Spinal cord (tissue), 10 donors: ENCODE measurements around the gene MSLN. TPM values are rescaled to one million over a fixed set of nuclear protein-coding genes. Genes with fewer than 3 reads are reported as not detected.

Experiments
- DNase-seq, 6 donors: peaks; one replicate each; pipeline versions ENCODE4 v3.0.0 to v3.0.0-alpha.2; 2013 to 2015; ENCODE audit warnings: low spot score in 6 of 6, low read depth in 4 of 6
- H3K27ac ChIP-seq: one replicate; pipeline ENCODE4 v1.5.1; 2013; ENCODE audit warnings: low read depth, low read length, control low read depth
- H3K27me3 ChIP-seq: one replicate; pipeline ENCODE4 v1.6.1; 2013; ENCODE audit warnings: low read length; ENCODE audit not compliant: control insufficient read depth, insufficient read depth
- H3K36me3 ChIP-seq: one replicate; pipeline ENCODE4 v1.6.1; 2013; ENCODE audit warnings: low read length; ENCODE audit not compliant: control insufficient read depth, insufficient read depth
- H3K4me1 ChIP-seq: one replicate; pipeline ENCODE4 v1.6.1; 2013; ENCODE audit warnings: low read length; ENCODE audit not compliant: control insufficient read depth, insufficient read depth
- H3K4me3 ChIP-seq: one replicate; pipeline ENCODE4 v1.5.1; 2013; ENCODE audit warnings: low read depth, low read length, control low read depth
- H3K9me3 ChIP-seq: one replicate; pipeline ENCODE4 v1.6.1; 2013; ENCODE audit warnings: low read length; ENCODE audit not compliant: control insufficient read depth, insufficient read depth
- WGBS: methylation state at CpG from one replicate; pipeline ENCODE4 v1.1.5; 2013; ENCODE audit warnings: missing lambda C conversion rate; ENCODE audit not compliant: insufficient coverage; 5-methylcytosine and 5-hydroxymethylcytosine counted together
- polyA plus RNA-seq, 2 donors: library from polyadenylated mRNA; unstranded; fragments of 120-200 nt; gene quantifications; one replicate each; pipeline ENCODE4 v1.2.1, GENCODE V29; 2013; ENCODE audit not compliant: insufficient read length in 2 of 2
- total RNA-seq, 2 donors: library from RNA; depleted of rRNA in 1 of 2; stranded (reverse); fragments of 120-200 nt in 1 of 2; fragments of >200 nt in 1 of 2; gene quantifications; one replicate each; pipeline versions ENCODE4 v1.2.3 to v1.2.4, GENCODE V29; 2013 to 2014
- donor health status: healthy.

The MSLN gene
- total and polyA plus RNA-seq, 4 donors = 0.24 to 0.83 (median 0.48) TPM

DNA sequence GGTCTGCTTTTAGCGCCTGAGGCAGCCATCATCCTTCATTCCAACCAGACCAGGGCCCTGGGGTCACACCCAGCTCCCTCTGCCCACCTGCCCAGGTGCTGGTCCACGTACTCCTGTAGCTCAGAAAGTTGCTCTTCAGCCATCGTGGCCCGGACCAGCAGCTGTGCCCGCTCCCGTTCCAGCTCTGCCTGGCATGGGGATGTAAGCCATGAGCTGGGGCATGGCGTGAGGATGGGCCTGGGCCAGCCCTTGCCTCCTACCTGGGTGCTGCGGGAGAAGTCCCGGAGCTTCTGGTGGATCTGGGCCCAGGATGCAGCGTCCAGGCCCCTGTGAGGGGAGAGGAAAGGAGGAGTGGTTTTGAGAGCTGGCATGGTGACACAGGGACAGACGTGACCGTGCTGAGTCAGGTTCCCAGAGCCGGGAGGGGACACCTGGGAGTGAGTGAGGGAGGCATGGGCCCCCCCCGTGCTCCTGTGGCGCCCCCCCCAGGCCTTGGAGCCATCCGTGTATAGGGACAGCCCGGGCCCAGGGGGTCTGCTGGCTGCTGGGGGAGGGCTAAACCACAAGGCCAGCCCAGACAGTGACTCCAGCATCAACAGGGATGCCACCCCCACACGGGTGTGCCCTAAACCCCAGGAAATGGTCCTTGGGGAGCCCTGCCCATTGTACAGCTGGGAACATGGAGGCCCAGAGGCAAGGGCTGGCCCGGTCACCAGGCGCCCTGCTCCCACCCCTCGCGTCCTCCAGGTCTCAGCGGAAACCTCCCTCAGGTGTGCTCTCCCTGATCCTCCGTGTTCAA lies 37.5 kb upstream of the MSLN start:
- H3K4me1 ChIP-seq = peaks cover 79% of the 10 kb centered on the region
- no peak for DNase-seq
- no peaks in the 10 kb centered on the region for H3K9me3 ChIP-seq
- no peaks in the 10 kb centered on the region for H3K27me3 ChIP-seq
- no peak overlapping the region for H3K4me3 ChIP-seq
- peaks cover 54% of the 10 kb centered on the region for H3K36me3 ChIP-seq
- H3K27ac ChIP-seq = no peak overlapping the region
- WGBS = 88% methylated on average over 24 of the region's 24 CpGs

DNA sequence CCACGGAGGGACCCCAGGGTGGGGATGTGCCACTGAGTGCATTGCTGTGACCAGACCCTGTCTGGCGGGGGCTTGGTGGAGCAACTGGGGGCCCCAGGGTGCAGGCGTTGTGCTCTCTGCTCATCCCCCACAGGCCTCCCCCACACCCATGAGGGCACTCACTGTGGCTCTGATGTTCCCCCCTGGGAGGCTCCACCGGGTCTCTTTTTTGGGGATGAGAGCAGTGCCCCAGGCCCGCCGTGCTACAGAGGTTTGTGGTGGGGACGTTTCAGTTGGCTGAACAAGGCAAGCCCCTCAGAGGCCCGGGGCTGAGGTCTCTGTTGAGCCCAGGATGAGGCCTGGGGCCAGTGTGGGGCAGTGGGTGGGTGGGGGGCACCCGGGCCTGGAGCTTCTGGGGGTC lies 36.8 kb upstream of the MSLN start:
- H3K4me1 ChIP-seq = peaks cover 79% of the 10 kb centered on the region
- H3K27me3 ChIP-seq = no peaks in the 10 kb centered on the region
- H3K9me3 ChIP-seq = no peaks in the 10 kb centered on the region
- H3K4me3 ChIP-seq = no peak overlapping the region
- peaks cover 48% of the 10 kb centered on the region for H3K36me3 ChIP-seq
- WGBS = 88% methylated on average over 8 of the region's 9 CpGs
- DNase-seq = no peak
- no peak overlapping the region for H3K27ac ChIP-seq

GRCh38 chr16:724188-725040 lies 36.1 kb upstream of the MSLN start:
- DNase-seq = no peak
- Histone ChIP-seq H3K36me3 (peaks cover 46% of the 10 kb centered on the region), H3K9me3 (no peaks in the 10 kb centered on the region), H3K27ac (no peak overlapping the region), H3K4me1 (peaks cover 77% of the 10 kb centered on the region), H3K27me3 (no peaks in the 10 kb centered on the region), H3K4me3 (no peak overlapping the region)
- WGBS = 68% methylated on average over 29 of the region's 29 CpGs

DNA sequence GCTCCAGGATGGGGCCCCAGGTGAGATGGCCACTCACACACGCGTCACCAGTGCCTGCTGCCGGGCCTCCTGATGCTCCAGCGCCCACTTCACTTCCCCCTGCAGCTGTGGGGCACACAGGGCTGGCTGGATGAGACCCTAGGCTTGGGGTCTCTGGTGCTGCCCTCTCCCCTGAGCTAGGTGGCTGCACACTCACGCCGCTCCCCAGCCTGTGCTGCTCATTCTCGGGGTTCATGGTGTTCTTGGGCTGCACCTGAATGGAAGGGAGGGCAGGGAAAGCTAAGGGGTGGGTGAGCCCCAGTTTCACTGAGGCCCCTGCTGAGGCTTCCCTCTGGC lies 35.5 kb upstream of the MSLN start:
- WGBS = 81% methylated on average over 7 of the region's 7 CpGs
- H3K27ac ChIP-seq = no peak overlapping the region
- H3K36me3 ChIP-seq = peaks cover 52% of the 10 kb centered on the region
- DNase-seq = no peak
- H3K27me3 ChIP-seq = no peaks in the 10 kb centered on the region
- no peak overlapping the region for H3K4me3 ChIP-seq
- no peaks in the 10 kb centered on the region for H3K9me3 ChIP-seq
- peaks cover 76% of the 10 kb centered on the region for H3K4me1 ChIP-seq

GRCh38 chr16:725463-726187 lies 34.9 kb upstream of the MSLN start:
- H3K36me3 ChIP-seq = peaks cover 58% of the 10 kb centered on the region
- H3K27me3 ChIP-seq = no peaks in the 10 kb centered on the region
- DNase-seq = no peak
- H3K9me3 ChIP-seq = no peaks in the 10 kb centered on the region
- WGBS = 79% methylated on average over 19 of the region's 23 CpGs
- H3K4me1 ChIP-seq = peaks cover 70% of the 10 kb centered on the region
- H3K4me3 ChIP-seq = no peak overlapping the region
- no peak overlapping the region for H3K27ac ChIP-seq

DNA sequence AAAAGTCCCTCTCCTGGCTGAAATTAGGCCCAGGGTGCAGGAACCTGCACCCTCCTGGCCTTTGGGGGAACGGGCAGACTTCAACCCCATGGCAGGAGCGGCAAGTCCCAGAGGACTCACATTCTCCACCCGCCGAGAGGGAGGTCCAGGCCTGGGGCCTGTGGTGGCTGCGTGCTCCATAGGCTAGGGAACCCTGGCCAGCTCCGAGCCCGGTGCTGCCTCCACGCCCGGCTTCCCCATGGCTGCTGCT lies 34.4 kb upstream of the MSLN start:
- no peak for DNase-seq
- Histone ChIP-seq H3K4me3 (no peak overlapping the region), H3K27me3 (no peaks in the 10 kb centered on the region), H3K9me3 (no peaks in the 10 kb centered on the region), H3K4me1 (peaks cover 68% of the 10 kb centered on the region), H3K36me3 (peaks cover 63% of the 10 kb centered on the region), H3K27ac (no peak overlapping the region)
- WGBS = 21% methylated on average over 9 of the region's 9 CpGs

- peaks cover 65% of the 10 kb centered on the region for H3K4me1 ChIP-seq
- 1% methylated on average over 85 of the region's 88 CpGs for WGBS
- H3K27ac ChIP-seq = no peak within 1 kb of the TSS
- H3K36me3 ChIP-seq = peaks cover 66% of the 10 kb centered on the region
- no peaks in the 10 kb centered on the region for H3K9me3 ChIP-seq
- DNase-seq = peak in 2 of 6 donors; percentile 68 to 81
- H3K4me3 ChIP-seq = peak within 1 kb of the TSS; percentile 59
- no peaks in the 10 kb centered on the region for H3K27me3 ChIP-seq
Observed at GRCh38 chr16:726438-727290, 33.9 kb upstream of the MSLN start, which contains the start of the genes CCDC78 and HAGHL. Gene CCDC78, minus strand, starts transcription at chr16:726443. Its CDS starts 76 bp downstream, at chr16:726367. Gene HAGHL, plus strand, starts transcription at chr16:727106. Its CDS starts 404 bp downstream, at chr16:727510.

DNA sequence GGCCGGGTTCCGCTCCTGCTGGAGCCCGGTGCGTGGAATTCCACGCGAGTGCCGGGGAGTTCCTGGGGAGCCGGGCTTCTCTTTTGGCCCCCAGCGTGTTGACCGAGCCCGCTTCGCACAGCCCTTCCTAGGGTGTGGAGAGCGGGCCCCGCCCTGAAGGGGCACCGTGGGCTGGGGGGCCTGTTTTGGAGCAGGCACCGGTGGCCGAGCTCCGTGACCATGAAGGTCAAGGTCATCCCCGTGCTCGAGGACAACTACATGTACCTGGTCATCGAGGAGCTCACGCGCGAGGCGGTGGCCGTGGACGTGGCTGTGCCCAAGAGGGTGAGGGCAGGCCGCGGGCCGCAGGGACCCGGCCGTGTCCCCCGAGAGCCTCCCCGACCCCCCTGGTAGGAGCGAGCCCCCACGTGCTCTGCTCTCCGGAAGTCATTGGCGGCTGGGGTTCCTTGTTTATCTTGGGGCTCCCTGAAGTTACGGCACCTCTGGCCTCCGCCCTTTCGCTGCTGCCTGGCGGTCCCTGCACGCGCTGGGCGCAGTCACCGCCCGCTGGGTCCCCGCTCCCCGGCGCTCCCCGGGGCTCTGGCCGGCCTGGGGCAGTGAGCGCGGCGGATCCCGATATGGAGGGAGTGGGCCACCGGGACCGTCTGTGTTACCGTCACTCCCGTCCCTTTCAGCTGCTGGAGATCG lies 33.1 kb upstream of the MSLN start:
- peak in 2 of 6 donors; percentile 19 to 31 for DNase-seq
- Histone ChIP-seq H3K27ac (no peak overlapping the region), H3K4me1 (peaks cover 58% of the 10 kb centered on the region), H3K36me3 (peaks cover 66% of the 10 kb centered on the region), H3K9me3 (no peaks in the 10 kb centered on the region), H3K4me3 (peak overlapping the region; percentile 59), H3K27me3 (no peaks in the 10 kb centered on the region)
- WGBS = under 1% methylated on average over 61 of the region's 61 CpGs
